Stimulated activated CD8-positive, alpha-beta memory T cell treated with anti-CD3 and anti-CD28 coated beads, Interleukin-15, amount 100 ng/mL, for 24 hours (primary cell): ENCODE measurements around the gene AIF1L.

ENCODE experiments used
- DNase-seq: peaks from one replicate; pipeline ENCODE4 v3.0.0-alpha.2; 2020; ENCODE audit warnings: low read depth

AIF1L gene

DNA sequence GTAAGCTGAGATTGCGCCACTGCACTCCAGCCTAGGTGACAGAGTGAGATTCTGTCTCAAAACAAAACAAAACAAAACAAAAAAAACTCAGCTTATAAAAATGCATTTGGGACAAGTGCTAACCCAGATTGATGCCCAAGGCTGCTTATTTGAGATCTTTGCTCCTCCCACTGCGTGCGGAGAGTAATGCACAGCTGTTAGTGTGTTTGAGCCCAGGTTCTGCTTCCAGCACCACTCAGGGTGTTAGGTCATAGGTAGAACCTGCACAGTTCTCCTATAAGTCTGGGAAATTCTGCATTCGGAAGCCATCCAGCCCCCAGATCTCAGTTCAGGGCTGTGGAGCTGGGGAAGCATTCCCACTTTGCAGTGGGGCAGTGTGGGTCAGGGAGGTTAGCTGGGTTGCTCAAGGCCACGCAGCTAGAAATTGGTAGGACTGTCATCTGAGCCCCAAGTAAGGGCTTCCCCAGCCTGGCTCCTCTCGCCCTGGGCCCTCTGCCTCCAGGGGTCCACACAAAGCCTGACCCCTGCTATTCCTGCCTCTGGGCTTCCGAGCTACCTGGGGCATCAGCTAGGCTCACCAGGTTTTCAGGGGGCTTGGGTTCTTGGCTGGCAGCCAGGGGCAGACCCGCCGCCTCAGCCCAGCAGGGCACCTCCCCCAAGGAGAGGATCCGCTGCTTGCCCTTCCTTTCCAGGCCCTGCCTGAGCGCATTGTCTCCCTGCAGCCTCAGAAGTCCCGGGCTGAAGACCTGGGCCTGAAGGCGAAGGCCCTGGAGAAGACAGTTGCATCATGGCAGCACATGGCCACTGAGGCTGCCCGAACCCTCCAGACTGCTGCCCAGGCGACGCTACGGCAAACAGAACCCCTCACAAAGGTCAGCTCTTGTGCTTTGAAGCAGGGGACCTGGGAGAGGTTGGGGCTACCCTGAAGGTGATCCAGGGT, 17.6 kb upstream of the AIF1L start:
- no peak for DNase-seq

DNA sequence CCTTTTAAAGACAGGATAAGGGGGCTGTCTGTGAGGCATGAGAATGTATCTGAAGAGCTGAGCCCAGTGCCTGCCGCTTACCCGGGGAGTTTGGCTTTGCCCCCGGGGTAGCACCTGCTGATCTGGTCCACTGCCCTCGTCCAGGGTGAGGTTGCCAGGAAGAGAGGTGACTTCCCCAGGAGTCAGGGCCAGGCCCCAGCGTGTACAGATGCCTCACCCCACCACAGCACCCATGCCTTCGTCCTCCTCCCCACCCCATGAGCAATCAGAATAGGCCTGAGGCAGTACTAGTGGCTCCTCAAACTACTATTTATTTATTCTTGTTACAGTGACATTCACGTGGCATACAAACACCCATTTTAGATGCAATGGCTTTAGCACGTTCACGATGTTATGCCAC, 15.7 kb upstream of the AIF1L start:
- no peak for DNase-seq

DNA sequence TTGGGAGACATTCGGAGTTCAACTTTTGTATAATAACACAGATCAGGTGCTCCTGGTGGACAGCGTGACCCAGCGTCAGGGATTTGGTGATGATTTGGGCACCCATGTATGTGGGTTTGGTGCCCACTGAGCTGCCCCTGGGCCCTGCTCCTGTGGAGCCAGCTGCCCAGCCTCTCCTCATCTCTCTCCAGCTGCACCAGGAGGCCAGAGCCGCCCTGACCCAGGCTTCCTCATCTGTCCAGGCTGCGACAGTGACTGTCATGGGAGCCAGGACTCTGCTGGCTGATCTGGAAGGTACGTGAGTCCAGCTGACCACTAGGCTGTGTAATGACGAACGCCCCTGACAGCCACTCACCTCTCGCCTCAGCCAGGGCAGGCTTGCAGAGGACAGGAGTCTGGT, 14.5 kb upstream of the AIF1L start:
- no peak for DNase-seq

DNA sequence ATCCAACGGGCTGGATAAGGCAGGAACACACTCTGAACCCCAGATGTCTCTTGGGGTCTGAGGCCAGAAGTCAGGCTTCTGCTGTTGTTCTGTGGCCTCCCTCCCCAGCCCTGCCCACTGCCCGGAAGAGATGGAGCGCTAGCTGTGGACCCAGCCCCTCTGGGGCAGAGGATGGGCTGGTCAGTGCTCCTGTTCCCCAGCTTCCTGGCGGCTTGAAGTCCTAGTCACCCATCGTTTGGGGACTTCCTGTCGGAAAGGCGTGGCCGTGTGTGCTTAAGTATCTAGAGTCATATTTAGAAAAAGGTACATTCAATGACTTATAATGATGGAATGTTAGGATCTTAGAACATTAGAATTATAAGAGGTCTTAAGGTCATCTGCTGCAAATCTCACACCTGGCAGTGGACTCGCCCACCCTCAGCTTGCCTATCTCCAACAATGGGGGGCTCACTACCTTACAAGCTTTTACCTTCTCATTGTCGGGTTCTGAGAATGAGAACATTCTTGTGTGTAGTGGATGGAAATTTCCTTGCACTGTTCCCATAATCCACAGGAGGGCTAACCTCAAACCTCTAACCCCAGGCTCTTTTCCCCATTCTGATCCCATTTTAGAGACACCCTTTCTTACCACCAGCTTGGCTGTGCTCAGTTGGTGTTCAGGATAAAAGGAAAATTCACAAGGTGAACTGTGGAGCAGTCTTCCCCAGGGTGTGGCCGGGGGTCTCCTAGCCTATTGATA, 13.4 kb upstream of the AIF1L start:
- no peak for DNase-seq

DNA sequence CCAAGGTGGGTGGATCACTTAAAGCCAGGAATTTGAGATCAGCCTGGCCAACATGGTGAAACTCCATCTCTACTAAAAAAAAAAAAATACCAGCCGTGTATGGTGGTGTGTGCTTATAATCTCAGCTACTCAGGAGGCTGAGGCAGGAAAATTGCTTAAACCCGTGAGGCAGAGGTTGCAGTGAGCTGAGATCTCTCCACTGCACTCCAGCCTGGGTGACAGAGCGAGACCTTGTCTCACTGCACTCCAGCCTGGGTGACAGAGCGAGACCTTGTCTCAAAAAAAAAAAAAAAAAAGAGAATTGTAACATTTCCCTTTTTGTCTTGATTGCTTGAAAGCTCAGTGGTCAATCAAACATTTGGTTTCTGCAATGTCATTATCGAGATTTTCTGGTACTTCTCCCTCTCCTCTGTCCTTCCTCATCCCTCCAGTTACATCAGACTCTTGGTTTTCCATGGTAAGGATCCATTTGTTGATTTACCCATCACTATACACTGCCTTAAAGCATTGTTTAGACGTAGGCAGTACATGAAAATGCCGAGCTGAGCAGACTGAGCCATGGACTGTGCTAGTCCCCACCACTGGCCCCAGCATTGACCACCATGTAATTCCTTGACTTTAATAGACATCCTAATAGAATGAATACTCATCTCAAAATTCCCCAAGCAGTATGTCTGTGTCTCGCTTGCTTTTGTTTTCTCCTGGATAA, 11.5 kb upstream of the AIF1L start:
- DNase-seq: no peak

DNA sequence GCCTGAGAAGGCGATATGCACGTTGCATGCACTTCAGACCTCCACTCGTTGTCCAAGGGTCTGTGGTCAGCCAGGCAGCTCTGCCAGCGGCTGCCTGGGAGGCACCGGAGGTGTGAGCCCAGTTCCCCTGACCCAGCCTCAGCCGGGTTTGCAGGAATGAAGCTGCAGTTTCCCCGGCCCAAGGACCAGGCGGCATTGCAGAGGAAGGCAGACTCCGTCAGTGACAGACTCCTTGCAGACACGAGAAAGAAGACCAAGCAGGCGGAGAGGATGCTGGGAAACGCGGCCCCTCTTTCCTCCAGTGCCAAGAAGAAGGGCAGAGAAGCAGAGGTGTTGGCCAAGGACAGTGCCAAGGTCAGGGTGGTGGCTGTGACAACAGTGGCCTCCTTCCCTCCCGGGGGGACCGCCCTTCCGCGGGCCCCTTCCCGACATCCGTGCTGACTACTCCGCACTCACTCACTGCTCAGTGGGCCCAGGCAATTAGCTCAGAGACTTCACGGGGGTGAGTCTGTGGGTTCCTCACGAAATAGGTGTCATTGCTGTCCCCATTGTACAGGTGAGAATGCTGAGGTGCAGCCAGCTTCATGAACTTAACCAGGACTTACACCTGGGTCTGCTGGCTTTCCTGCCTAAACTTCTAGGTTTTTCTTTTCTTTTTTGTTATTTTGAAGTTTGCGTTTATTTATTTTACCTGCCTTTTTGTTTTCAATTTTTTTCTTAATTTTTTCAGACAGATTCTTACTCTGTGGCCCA, 10.8 kb upstream of the AIF1L start:
- no peak for DNase-seq

DNA sequence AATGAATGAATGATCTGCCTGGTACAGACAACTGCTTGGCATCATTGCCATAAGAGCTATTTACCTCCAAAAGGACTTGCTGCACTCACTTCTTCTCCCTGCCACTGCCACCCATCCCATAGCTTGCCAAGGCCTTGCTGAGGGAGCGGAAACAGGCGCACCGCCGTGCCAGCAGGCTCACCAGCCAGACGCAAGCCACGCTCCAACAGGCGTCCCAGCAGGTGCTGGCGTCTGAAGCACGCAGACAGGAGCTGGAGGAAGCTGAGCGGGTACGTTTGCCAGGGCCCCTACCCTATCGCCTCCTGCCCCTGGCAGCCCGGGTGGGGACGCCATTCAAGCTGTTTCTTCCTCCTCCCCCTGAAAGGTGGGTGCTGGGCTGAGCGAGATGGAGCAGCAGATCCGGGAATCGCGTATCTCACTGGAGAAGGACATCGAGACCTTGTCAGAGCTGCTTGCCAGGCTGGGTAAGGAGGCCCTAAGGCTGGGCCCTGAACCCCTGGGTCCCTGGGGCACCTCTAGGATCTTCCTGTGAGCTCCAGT, 8.9 kb upstream of the AIF1L start:
- DNase-seq: no peak

DNA sequence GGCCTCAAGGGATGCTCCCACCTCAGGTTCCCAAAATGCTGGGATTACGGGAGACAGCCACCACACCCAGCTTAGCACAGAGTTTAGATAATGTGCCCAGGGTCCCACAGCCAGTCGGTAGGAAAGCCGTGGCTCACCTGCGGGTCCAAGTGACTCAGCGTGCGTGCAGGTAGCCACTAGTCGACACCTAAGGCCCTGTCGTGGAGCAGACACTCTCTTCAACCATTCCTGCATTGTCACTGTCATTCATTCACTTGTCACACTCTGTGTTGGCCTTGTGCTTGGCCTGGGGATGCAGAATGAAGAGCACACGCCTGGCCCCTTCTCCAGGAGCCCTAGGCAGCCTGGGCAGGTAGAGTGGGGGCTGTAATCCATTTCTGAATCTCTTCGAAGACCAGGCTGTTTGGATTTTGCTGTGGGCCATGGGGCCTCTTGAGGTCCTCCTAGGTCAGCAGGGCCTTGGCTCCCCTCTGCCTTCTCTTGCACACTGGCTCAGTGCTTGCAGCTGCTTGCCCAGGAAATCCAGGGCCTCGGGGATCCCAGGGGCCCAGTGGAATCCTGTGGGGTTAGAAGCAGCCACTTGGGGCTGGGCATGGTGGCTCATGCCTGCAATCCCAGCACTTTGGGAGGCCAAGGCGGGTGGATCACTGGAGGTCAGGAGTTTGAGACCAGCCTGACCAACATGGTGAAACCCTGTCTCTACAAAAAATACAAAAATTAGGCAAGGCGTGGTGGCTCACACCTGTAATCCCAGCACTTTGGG, 6.1 kb upstream of the AIF1L start:
- no peak for DNase-seq

DNA sequence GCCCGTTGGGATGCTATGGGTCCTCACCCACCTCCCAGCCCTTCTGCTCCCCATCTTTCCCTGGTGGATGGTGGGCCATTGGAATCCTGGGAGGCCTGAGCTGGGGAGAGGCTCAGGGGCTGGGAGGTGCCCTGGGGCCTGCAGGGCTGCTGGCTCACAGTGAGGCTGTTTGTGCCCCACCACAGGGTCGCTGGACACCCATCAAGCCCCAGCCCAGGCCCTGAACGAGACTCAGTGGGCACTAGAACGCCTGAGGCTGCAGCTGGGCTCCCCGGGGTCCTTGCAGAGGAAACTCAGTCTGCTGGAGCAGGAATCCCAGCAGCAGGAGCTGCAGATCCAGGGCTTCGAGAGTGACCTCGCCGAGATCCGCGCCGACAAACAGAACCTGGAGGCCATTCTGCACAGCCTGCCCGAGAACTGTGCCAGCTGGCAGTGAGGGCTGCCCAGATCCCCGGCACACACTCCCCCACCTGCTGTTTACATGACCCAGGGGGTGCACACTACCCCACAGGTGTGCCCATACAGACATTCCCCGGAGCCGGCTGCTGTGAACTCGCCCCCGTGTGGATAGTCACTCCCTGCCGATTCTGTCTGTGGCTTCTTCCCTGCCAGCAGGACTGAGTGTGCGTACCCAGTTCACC, 4.9 kb upstream of the AIF1L start:
- DNase-seq: no peak

DNA sequence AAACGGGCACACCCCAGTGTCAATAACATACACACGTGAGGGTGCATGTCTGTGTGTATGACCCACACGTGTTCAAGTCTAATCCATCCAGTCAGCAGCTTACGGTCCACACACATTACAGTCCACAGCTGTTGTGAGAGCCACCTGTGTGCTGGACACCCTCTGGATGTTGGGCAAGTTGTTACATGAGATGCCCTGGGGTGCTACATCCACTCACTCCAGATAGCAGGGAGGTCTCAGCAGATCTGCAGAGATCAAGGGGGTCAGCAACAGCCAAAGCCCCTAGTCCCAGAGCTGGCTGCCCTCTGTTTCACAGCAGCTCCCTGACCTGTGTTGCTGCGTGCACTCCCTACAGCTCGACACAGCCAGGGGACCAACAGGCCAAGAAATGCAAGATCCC, 4.3 kb upstream of the AIF1L start:
- DNase-seq: no peak

DNA sequence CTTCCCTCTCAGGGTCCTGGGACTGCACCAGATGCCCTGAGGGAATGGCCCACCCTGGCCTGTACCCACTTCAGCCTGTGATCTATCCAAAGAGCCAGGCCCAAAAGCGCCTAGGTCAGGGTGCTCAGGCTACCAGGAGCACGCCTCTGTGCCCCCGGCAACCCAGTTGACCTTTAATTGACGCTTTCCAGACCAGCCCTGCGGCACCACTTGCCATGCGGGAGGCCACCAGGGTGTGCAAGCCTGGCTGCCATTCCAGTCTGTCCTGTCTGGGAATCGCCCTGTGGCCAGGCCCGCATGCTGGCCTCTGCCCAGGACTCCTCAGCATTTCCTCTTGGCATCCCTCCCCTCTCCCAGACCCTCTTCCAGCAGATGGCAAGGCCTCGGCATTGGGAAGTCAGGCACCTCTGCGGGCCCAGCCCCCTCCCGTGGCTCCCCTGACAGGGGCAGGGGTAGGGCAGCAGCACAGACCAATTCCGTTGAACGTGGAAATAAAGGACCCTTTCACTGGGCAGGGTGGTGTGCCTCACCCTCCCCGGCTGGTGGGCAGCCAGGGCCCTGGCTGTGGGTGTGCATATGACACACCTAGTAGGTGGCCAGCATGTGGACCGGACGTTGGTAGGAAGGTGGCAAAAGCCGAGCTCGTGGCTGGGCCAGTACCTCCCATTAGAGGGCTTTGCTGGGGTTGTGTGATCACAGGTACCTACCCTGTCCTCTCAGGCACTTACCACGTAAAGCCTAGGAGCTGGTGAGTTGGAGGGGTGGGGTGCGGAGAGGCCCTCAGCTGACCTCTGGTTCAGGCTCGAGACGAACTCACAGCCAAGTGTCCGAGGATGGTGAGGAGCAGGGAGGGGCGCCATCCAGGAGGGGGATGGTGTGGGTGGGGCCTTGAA, 3.5 kb upstream of the AIF1L start:
- no peak for DNase-seq

DNA sequence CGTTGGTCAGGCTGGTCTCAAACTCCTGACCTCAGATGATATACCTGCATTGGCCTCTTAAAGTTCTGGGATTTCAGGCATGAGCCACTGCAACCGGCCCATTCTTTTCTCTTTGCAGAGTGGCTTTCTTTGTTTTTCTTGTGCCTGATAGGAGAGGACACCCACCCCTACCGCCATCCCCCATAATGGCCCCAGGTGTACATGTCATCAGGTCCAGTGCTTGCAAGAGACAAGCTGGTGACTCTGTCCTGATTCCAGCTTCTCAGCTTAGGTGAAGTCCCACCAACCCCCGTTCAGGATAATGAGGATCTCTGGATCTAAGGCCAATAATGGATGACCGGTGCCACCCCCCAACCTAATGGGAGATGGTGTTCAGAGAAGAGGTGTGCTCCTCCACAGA, 2.3 kb upstream of the AIF1L start:
- no peak for DNase-seq

DNA sequence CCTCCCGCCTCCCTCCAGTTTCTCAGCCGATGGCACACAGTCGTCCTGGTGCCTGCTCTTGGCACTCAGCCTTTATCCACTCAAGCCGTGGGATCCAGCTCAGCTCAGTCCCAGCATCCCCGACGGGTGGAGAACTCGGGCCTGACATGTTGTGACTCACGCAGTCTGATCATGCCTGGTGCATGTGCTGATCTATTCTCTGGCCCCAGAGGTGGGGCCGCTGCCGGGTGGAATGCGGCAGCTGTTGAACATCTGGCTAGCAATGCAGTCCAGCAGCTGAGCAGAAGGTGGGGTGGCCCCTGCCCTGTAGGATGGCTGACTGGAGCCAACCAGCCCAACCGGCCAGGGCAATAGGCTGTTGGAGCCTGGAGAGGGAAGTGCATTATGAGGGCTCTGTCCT, 1.7 kb upstream of the AIF1L start:
- no peak for DNase-seq

DNA sequence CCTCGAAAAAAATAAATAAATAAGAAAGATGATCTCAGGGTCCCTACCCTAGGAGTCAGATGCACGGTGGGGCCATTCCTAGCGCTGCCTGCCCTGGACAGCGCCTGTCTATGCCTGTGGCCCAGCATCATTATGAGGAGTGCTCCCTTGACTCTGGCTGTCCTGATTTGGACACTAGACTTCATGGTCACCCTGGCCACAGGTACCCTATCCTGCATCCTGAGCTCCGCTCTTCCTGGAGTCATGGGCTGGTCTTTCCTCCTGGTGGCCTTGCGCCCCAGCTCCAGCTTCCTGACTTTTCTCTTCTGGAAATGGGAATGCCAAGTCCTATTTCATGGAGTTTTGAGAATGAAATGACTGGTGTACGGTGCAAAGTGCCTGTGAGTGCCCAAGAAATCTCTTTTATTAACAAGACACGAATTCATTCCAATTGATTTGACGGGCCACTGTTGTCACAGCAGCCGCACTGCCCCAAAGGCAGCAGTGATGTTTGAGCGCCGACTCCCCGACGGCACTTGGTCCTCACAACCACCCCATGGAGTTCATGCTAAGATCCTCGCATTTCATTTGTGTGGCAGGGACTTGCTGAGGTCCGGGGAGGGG, 564 bp upstream of the AIF1L start:
- DNase-seq: no peak

DNA sequence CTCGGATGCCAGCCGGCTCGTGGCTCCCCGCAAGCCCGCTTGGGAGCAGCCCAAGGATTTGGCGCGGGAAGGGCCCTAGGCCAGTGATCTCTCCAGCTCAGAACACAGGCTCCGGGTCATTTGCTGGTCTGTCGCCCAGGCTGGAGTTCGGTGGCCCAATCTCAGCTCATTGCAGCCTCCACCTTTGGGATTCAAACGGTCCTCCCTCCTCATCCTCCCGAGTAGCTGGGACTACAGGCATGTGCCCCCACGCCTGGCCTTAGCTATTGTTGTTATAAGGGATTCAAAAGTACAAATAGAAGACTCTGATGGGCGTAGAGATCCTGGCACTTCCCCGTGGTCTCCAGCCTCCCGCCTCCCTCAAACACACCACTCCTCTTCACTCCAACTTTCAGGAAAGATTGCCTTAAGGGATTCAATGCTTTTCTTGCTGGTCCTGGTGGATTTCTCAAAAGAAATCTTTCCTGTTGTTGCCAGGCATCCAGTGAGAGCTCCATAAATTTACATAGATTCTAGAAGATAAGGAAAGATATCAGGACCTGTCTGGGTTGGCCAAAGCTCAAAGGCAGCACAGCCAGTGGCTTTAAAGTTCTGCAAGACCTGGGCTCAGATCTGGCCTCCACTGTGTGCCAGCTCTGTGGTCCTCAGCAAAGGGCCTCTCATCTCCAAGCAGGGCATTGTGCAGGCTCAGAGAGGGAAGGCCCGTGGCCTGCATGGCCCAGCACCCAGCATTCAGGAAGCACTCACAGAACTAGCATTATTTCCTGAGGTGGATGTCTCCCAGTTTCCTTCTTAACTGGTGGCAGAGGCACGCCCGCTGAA, 1.0 kb downstream of the AIF1L start:
- DNase-seq: no peak

DNA sequence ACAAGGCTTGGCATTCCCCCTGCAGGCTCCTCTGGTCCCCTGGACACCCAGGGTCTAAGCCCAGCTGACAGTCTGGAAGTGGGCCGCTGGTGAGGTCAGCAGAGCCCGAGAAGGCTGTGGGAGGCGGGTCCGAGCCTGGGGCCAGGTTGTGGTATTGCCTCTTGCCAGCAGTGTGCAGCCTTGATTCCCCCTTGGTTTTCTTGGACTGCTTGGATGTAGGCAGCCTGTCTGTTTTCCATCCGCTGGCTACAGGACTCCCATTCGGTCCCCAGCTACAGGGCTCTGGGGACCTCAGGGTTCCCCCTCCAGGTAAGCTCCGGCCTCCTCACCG, 1.6 kb downstream of the AIF1L start:
- no peak for DNase-seq

DNA sequence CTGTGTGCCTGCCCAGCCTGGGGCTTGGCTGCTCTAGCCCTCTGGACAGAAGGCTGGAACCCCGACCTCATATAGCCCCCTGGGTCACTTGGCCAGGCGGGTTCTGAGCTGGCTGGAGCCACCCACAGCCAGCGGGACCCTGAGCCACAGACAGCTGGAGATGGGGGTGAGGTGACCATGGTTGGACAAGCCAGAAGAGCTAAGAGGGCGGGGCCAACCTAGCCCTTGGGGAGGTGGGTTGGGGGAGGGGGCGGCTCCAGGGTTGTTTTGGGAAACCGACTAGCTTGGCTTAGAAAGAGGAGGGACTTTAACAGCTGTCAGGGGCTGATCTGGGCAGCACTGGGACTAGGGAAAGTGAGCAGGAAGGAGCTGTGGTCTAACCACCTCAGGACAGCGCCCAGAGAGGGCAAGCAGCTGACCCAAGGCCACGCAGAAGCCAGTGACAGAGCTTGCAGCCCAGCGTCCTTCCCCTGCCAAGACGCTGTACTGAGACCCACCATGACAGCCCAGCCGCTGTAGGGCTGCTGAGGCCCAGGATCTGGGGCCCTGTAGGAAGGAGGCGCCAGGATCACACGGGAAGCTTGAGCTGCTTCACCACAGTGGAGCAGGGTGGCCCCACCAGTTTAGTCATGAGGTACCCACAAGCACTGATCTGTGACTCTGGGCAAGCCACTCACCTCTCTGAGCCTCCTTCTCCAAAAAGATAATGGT, 2.2 kb downstream of the AIF1L start:
- no peak for DNase-seq
